RWPE1 (cell line): Measurements from ENCODE around the gene AKIP1.

Source experiments
- CTCF ChIA-PET: fragments of 350-600 bp; sonication (Branson Sonifier 250); formaldehyde crosslinking; extraction: SDS; loops from one replicate; lab custom pipeline; 2021; lab: Yijun Ruan, JAX
- POLR2A ChIA-PET: fragments of 400-600 bp; formaldehyde crosslinking; extraction: SDS; loops from one replicate; lab custom pipeline; 2020; ENCODE audit warnings: antibody characterized with exemption; ENCODE audit not compliant: low non-redundant PET; lab: Yijun Ruan, JAX
- DNase-seq: peaks from one replicate; pipeline ENCODE4 v3.0.0; 2012; ENCODE audit warnings: low spot score
- H3K27ac ChIP-seq: fragments of 450-650 bp; 2 replicates; pipeline ENCODE4 v1.5.1; 2017
- CTCF ChIP-seq: fragments of 450-650 bp; conservative IDR thresholded peaks from 2 replicates; pipeline ENCODE4 v1.5.1; 2017; ENCODE audit warnings: low read depth, mild to moderate bottlenecking

AKIP1 gene

GRCh38 chr11:8927233-8927632 is 16.2 kb downstream of the AKIP1 start:
- no peak for DNase-seq
- H3K27ac ChIP-seq = no peak overlapping the region
- CTCF ChIA-PET = interaction anchor here (0.9 kb wide), 1 partner anchor 88 kb away, joined by 3 read pairs; no protein-coding TSS in a partner anchor
- TF ChIP-seq CTCF = no peak
- POLR2A ChIA-PET = no interaction called here

- ChIA-PET CTCF (interaction anchor here (0.7 kb wide), 1 partner anchor 201 kb away, joined by 7 read pairs; no protein-coding TSS in a partner anchor), POLR2A (no interaction called here)
- no peak for TF ChIP-seq CTCF
- DNase-seq = no peak
- no peak overlapping the region for H3K27ac ChIP-seq
Measured at GRCh38 chr11:8928205-8928604, 17.2 kb downstream of the AKIP1 start.

GRCh38 chr11:8928981-8929615 is 18.1 kb downstream of the AKIP1 start:
- POLR2A ChIA-PET = no interaction called here
- DNase-seq = no peak

GRCh38 chr11:8930456-8931175 is 19.6 kb downstream of the AKIP1 start:
- H3K27ac ChIP-seq = no peak overlapping the region
- ChIA-PET POLR2A (no interaction called here), CTCF (no interaction called here)
- no peak for TF ChIP-seq CTCF
- DNase-seq = no peak

More at GRCh38 chr11:8928981-8929615, 18.1 kb downstream of the AKIP1 start:
- TF ChIP-seq CTCF = no peak
- CTCF ChIA-PET = interaction anchor here (0.6 kb wide), 1 partner anchor 666 kb away, joined by 3 read pairs; no protein-coding TSS in a partner anchor
- H3K27ac ChIP-seq = peak overlapping the region; percentile 22; the same call in 1 of the 2 replicates

GRCh38 chr11:8932564-8933180 is 21.7 kb downstream of the AKIP1 start, which contains the start of gene C11orf16:
TSS of gene C11orf16 (minus strand) at chr11:8932947. CDS start at chr11:8932308, 639 bp downstream.
- TF ChIP-seq CTCF = no peak
- peak within 1 kb of the TSS; percentile 47 for H3K27ac ChIP-seq
- ChIA-PET CTCF (interaction anchor here (0.9 kb wide), 1 partner anchor 18 kb away, joined by 5 read pairs; no protein-coding TSS in a partner anchor), POLR2A (no interaction called here)
- no peak for DNase-seq

GRCh38 chr11:8933931-8934330 is 22.9 kb downstream of the AKIP1 start:
- ChIA-PET CTCF (no interaction called here), POLR2A (no interaction called here)
- TF ChIP-seq CTCF = no peak
- H3K27ac ChIP-seq = peak overlapping the region; percentile 47
- no peak for DNase-seq
